Measurements from ENCODE around the gene OLFML1. TPM values are rescaled to one million over a fixed set of nuclear protein-coding genes. Genes with fewer than 3 reads are reported as not detected.
"Not testable (repeated sequence)": the region's sequence is repeated elsewhere in the genome, so short reads cannot be mapped to it uniquely, and the experiment has no call there.

The OLFML1 gene
- total and polyA plus RNA-seq, 2 of the 8 experiments (the other 6 are each of a cell fraction or from before 2014, with no cell fraction given) = 0.24 TPM; not detected in 1

DNA sequence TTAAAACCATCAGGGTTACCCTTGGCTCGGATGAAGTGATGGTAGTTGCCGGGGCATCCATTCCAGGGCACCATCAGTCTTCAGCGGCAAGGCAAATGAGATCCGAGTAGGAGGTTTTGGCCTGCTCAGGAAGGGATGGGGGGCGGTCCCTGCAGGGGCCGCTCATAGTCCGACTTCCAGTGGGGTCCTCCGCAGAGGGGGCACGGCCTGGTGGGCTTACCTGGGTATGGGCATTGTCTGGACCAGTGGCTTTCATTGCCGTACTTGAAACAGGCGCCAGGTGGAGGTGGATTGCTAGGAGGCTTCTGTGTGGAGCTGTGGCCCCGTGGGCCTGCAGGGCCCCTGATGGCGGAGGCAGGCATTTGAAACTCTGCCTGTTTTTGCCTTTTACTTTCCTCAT is 32.4 kb downstream of the OLFML1 start:
- H4K20me1 ChIP-seq (replicated peaks in 1 of 2; ENCODE audit: control insufficient read depth in 1 of 2, insufficient read depth in 2 of 2, low read length in 2 of 2); H3K9me3 ChIP-seq (ENCODE audit: insufficient read depth in 2 of 2, low read depth in 1 of 2, low read length in 1 of 2); H2AFZ ChIP-seq (ENCODE audit: low read length); H2AK5ac ChIP-seq (ENCODE audit: low read depth, low read length); H4K8ac ChIP-seq (ENCODE audit: extremely low read depth, insufficient read depth, low read length); H3K14ac ChIP-seq (ENCODE audit: insufficient read length); H3K36me3 ChIP-seq (ENCODE audit: control insufficient read depth in 2 of 4, insufficient read depth in 4 of 4, low read length in 3 of 4); H3K9ac ChIP-seq (replicated peaks in 1 of 4; ENCODE audit: extremely low read depth in 1 of 4, low read depth in 3 of 4, low read length in 3 of 4); H2BK15ac ChIP-seq (ENCODE audit: low read length); H3K27ac ChIP-seq (ENCODE audit: low read depth, low read length); H3K4ac ChIP-seq (replicated peaks; ENCODE audit: insufficient read length, low read depth, low read length); H3K79me1 ChIP-seq (ENCODE audit: low read depth, low read length); H3K23ac ChIP-seq (ENCODE audit: insufficient read length); FAIRE-seq; H4K91ac ChIP-seq (replicated peaks; ENCODE audit: insufficient read length, low read length); H3K18ac ChIP-seq (ENCODE audit: extremely low read depth, low read length); H3K4me3 ChIP-seq (ENCODE audit: extremely low read depth in 1 of 4, insufficient read depth in 2 of 4, low read depth in 3 of 4, low read length in 4 of 4); H3K4me1 ChIP-seq (replicated peaks in 1 of 4; ENCODE audit: control insufficient read depth in 3 of 4, insufficient read depth in 4 of 4, low read length in 3 of 4); H2BK120ac ChIP-seq (replicated peaks; ENCODE audit: low read depth, low read length); H3K23me2 ChIP-seq (ENCODE audit: low read depth, low read length); H4K5ac ChIP-seq (ENCODE audit: insufficient read length, low read depth, low read length); H2BK12ac ChIP-seq (ENCODE audit: low read depth, low read length); H3K4me2 ChIP-seq (ENCODE audit: insufficient read depth in 1 of 2, low read depth in 2 of 2, low read length in 2 of 2); H3K79me2 ChIP-seq (ENCODE audit: control insufficient read depth in 1 of 2, insufficient read depth in 2 of 2, low read length in 2 of 2); H2BK5ac ChIP-seq (ENCODE audit: low read depth, low read length); H2BK20ac ChIP-seq (ENCODE audit: low read length); POLR2A ChIA-PET (ENCODE audit: partially characterized antibody); H3K56ac ChIP-seq (replicated peaks; ENCODE audit: insufficient read length, low read depth, low read length); DNase-seq (ENCODE audit: low read depth in 1 of 2, low spot score in 2 of 2): not testable (repeated sequence)
- CTCF ChIA-PET (ENCODE audit: partially characterized antibody) = interaction anchor here (0.6 to 1.5 kb wide), 6 partner anchors 18 to 247 kb away, joined by 3 to 4 read pairs (median 3); no protein-coding TSS in a partner anchor
- 93% methylated on average over 13 of the region's 13 CpGs; no CpG with 5 or more reads in 1 of the 2 experiments for WGBS, 2 experiments (ENCODE audit: extremely low coverage in 1 of 2, insufficient coverage in 1 of 2, insufficient read length in 1 of 2, insufficient replicate concordance in 2 of 2, low coverage in 1 of 2, low lambda C conversion rate in 2 of 2, missing lambda C conversion rate in 1 of 2)
- H3K27me3 ChIP-seq (replicated peaks in 1 of 4; ENCODE audit: control insufficient read depth in 3 of 4, extremely low read depth in 1 of 4, insufficient read depth in 3 of 4, low read length in 3 of 4) = peaks cover 0 to 17% (median 9%) of the 10 kb centered on the region in 4 experiments; a peak in 4 of 7 replicates
